Fibroblast of mammary gland (primary cell): ENCODE results near the gene IGFLR1.

ENCODE experiments used
- DNase-seq: peaks from one replicate; pipeline ENCODE4 v3.0.0-alpha.2; 2010; ENCODE audit warnings: low read depth
- H3K4me3 ChIP-seq: 2 replicates; pipeline ENCODE4 v1.5.1; 2011; ENCODE audit warnings: low read depth, mild to moderate bottlenecking, low read length, moderate library complexity; ENCODE audit not compliant: control insufficient read depth
- CTCF ChIP-seq: conservative IDR thresholded peaks from 2 replicates; pipeline ENCODE4 v1.5.1; 2011; ENCODE audit warnings: low read depth, low read length, inconsistent platforms; ENCODE audit not compliant: control insufficient read depth, insufficient read depth

Gene IGFLR1

GRCh38 chr19:35744430-35745327 is 2.4 kb upstream of the IGFLR1 start:
- DNase-seq = peak; percentile 93
- H3K4me3 ChIP-seq = peak overlapping the region; percentile 73
- TF ChIP-seq CTCF = peak; percentile 23

- no peak for TF ChIP-seq CTCF
- no peak overlapping the region for H3K4me3 ChIP-seq
- DNase-seq = no peak
These were observed 1.6 kb upstream of the IGFLR1 start for GRCh38 chr19:35743640-35744429.

GRCh38 chr19:35741203-35741515 is 1.1 kb downstream of the IGFLR1 start:
- DNase-seq = no peak
- peak overlapping the region; percentile 65 for H3K4me3 ChIP-seq
- TF ChIP-seq CTCF = no peak

GRCh38 chr19:35740423-35741202 is 1.6 kb downstream of the IGFLR1 start:
- peak overlapping the region; percentile 65 for H3K4me3 ChIP-seq
- peak; percentile 93 for DNase-seq
- no peak for TF ChIP-seq CTCF

- DNase-seq = no peak
- peak overlapping the region; percentile 65 for H3K4me3 ChIP-seq
- no peak for TF ChIP-seq CTCF
These were observed 2.2 kb downstream of the IGFLR1 start for GRCh38 chr19:35740108-35740422.

- DNase-seq = no peak
- no peak for TF ChIP-seq CTCF
- H3K4me3 ChIP-seq = peak overlapping the region; percentile 65
These were observed 2.8 kb downstream of the IGFLR1 start for GRCh38 chr19:35739275-35740107.
